Measurements from ENCODE around the gene CRIM1.

The CRIM1 gene

DNA sequence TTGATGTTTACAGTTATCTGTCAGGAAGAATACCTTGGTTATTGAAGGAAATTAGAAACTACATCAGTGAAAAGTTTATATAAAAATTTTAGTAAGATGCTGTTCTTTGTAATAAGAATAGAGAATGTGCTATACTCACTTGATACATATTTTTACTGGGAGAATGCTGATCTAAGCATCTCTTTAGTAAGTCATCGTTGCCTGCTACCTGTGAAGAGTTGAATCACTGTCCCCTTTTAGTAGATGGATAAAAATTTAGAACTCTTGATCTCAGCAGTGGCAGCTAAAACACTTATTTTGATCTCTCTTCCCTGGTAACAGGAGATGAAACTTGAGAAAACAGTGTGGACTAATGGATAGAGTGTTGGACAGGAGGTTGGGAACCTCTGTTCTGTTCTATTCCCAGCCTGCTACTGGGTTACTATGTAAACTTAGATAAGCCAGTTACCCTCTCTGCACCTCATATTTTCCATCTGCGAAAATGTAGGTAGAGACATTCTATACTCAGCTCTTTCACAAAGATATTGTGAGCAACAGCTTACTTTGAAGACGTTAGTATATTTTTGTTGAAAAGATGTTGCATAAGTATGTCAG is 142.1 kb downstream of the CRIM1 start:
- H3K9ac ChIP-seq (ENCODE audit: low read length), result no peak overlapping the region
- no peaks in the 10 kb centered on the region for H3K4me1 ChIP-seq (ENCODE audit: control insufficient read depth, low read depth, low read length)
- peaks cover 9% of the 10 kb centered on the region for H3K36me3 ChIP-seq (ENCODE audit: control insufficient read depth, low read depth, low read length)
- H3K4me3 ChIP-seq (ENCODE audit: low read length), result no peak overlapping the region
- H3K27me3 ChIP-seq (ENCODE audit: control insufficient read depth, insufficient read depth, low read length), result no peaks in the 10 kb centered on the region
- no peak overlapping the region for H3K27ac ChIP-seq (ENCODE audit: low read length)
- H3K9me3 ChIP-seq (ENCODE audit: control insufficient read depth, low read depth, low read length), result no peaks in the 10 kb centered on the region

GRCh38 chr2:36499128-36499820 is 143.7 kb downstream of the CRIM1 start:
- no peaks in the 10 kb centered on the region for H3K4me1 ChIP-seq (ENCODE audit: control insufficient read depth, low read depth, low read length)
- peaks cover 9% of the 10 kb centered on the region for H3K36me3 ChIP-seq (ENCODE audit: control insufficient read depth, low read depth, low read length)
- H3K27ac ChIP-seq (ENCODE audit: low read length), result no peak overlapping the region
- no peak overlapping the region for H3K9ac ChIP-seq (ENCODE audit: low read length)
- H3K27me3 ChIP-seq (ENCODE audit: control insufficient read depth, insufficient read depth, low read length), result no peaks in the 10 kb centered on the region
- no peaks in the 10 kb centered on the region for H3K9me3 ChIP-seq (ENCODE audit: control insufficient read depth, low read depth, low read length)
- no peak overlapping the region for H3K4me3 ChIP-seq (ENCODE audit: low read length)

DNA sequence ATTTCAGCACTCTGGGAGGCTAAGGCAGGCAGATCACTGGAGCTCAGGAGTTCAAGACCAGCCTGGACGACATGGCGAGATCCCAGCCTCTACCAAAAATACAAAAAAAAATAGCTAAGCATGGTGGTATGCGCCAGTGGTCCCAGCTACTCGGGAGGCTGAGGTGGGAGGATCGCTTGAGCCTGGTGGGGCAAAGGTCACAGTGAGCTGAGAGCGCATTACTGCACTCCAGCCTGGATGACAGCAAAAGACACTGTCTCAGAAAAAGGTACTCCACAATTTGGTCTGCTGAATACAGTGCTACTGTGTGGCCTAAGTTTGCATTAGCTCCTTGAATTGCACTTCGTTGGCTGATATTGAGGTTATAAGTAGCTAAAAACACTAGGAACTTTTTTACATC is 144.5 kb downstream of the CRIM1 start:
- Histone ChIP-seq H3K4me3 (ENCODE audit: low read length) (no peak overlapping the region), H3K9me3 (ENCODE audit: control insufficient read depth, low read depth, low read length) (no peaks in the 10 kb centered on the region), H3K36me3 (ENCODE audit: control insufficient read depth, low read depth, low read length) (peaks cover 9% of the 10 kb centered on the region), H3K9ac (ENCODE audit: low read length) (no peak overlapping the region), H3K27ac (ENCODE audit: low read length) (no peak overlapping the region), H3K4me1 (ENCODE audit: control insufficient read depth, low read depth, low read length) (no peaks in the 10 kb centered on the region), H3K27me3 (ENCODE audit: control insufficient read depth, insufficient read depth, low read length) (no peaks in the 10 kb centered on the region)

GRCh38 chr2:36502081-36502480 is 146.5 kb downstream of the CRIM1 start:
- no peak overlapping the region for H3K27ac ChIP-seq (ENCODE audit: low read length)
- H3K9ac ChIP-seq (ENCODE audit: low read length), result no peak overlapping the region
- peaks cover 9% of the 10 kb centered on the region for H3K36me3 ChIP-seq (ENCODE audit: control insufficient read depth, low read depth, low read length)
- H3K9me3 ChIP-seq (ENCODE audit: control insufficient read depth, low read depth, low read length), result no peaks in the 10 kb centered on the region
- no peaks in the 10 kb centered on the region for H3K27me3 ChIP-seq (ENCODE audit: control insufficient read depth, insufficient read depth, low read length)
- H3K4me1 ChIP-seq (ENCODE audit: control insufficient read depth, low read depth, low read length), result no peaks in the 10 kb centered on the region
- H3K4me3 ChIP-seq (ENCODE audit: low read length), result no peak overlapping the region

GRCh38 chr2:36507408-36507812 is 151.8 kb downstream of the CRIM1 start:
- peaks cover 11% of the 10 kb centered on the region for H3K4me1 ChIP-seq (ENCODE audit: control insufficient read depth, low read depth, low read length)
- no peak overlapping the region for H3K4me3 ChIP-seq (ENCODE audit: low read length)
- peaks cover 7% of the 10 kb centered on the region for H3K36me3 ChIP-seq (ENCODE audit: control insufficient read depth, low read depth, low read length)
- H3K9ac ChIP-seq (ENCODE audit: low read length), result no peak overlapping the region
- H3K27me3 ChIP-seq (ENCODE audit: control insufficient read depth, insufficient read depth, low read length), result no peaks in the 10 kb centered on the region
- no peaks in the 10 kb centered on the region for H3K9me3 ChIP-seq (ENCODE audit: control insufficient read depth, low read depth, low read length)
- H3K27ac ChIP-seq (ENCODE audit: low read length), result no peak overlapping the region

DNA sequence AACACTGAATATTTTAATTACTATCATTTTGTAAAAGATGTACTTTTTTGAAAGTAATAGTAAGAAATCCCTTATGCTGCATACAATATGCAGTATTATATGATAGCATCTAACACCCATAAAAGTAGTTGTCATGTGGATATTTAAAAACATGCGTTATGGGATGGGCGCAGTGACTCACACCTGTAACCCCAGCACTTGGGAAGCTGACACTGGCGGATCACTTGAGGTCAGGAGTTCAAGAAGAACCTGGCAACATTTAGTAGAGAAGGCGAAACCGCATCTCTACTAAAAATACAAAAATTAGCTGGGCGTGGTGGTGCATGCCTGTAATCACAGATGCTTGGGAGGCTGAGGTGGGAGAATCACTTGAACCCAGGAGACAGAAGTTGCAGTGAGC is 153.5 kb downstream of the CRIM1 start:
- Histone ChIP-seq H3K4me3 (ENCODE audit: low read length) (no peak overlapping the region), H3K4me1 (ENCODE audit: control insufficient read depth, low read depth, low read length) (peaks cover 11% of the 10 kb centered on the region), H3K36me3 (ENCODE audit: control insufficient read depth, low read depth, low read length) (peaks cover 24% of the 10 kb centered on the region), H3K9me3 (ENCODE audit: control insufficient read depth, low read depth, low read length) (no peaks in the 10 kb centered on the region), H3K27ac (ENCODE audit: low read length) (no peak overlapping the region), H3K9ac (ENCODE audit: low read length) (no peak overlapping the region), H3K27me3 (ENCODE audit: control insufficient read depth, insufficient read depth, low read length) (no peaks in the 10 kb centered on the region)

GRCh38 chr2:36511858-36512603 is 156.5 kb downstream of the CRIM1 start:
- H3K36me3 ChIP-seq (ENCODE audit: control insufficient read depth, low read depth, low read length), result peaks cover 51% of the 10 kb centered on the region
- H3K27ac ChIP-seq (ENCODE audit: low read length), result no peak overlapping the region
- no peak overlapping the region for H3K4me3 ChIP-seq (ENCODE audit: low read length)

GRCh38 chr2:36512705-36513104 is 157.1 kb downstream of the CRIM1 start:
- H3K4me3 ChIP-seq (ENCODE audit: low read length), result no peak overlapping the region
- H3K27ac ChIP-seq (ENCODE audit: low read length), result no peak overlapping the region
- H3K4me1 ChIP-seq (ENCODE audit: control insufficient read depth, low read depth, low read length), result peaks cover 8% of the 10 kb centered on the region
- no peak overlapping the region for H3K9ac ChIP-seq (ENCODE audit: low read length)
- peaks cover 57% of the 10 kb centered on the region for H3K36me3 ChIP-seq (ENCODE audit: control insufficient read depth, low read depth, low read length)
- no peaks in the 10 kb centered on the region for H3K9me3 ChIP-seq (ENCODE audit: control insufficient read depth, low read depth, low read length)
- no peaks in the 10 kb centered on the region for H3K27me3 ChIP-seq (ENCODE audit: control insufficient read depth, insufficient read depth, low read length)

More at GRCh38 chr2:36511858-36512603, 156.5 kb downstream of the CRIM1 start:
- no peak overlapping the region for H3K9ac ChIP-seq (ENCODE audit: low read length)
- H3K9me3 ChIP-seq (ENCODE audit: control insufficient read depth, low read depth, low read length), result no peaks in the 10 kb centered on the region
- H3K27me3 ChIP-seq (ENCODE audit: control insufficient read depth, insufficient read depth, low read length), result no peaks in the 10 kb centered on the region
- peaks cover 11% of the 10 kb centered on the region for H3K4me1 ChIP-seq (ENCODE audit: control insufficient read depth, low read depth, low read length)

DNA sequence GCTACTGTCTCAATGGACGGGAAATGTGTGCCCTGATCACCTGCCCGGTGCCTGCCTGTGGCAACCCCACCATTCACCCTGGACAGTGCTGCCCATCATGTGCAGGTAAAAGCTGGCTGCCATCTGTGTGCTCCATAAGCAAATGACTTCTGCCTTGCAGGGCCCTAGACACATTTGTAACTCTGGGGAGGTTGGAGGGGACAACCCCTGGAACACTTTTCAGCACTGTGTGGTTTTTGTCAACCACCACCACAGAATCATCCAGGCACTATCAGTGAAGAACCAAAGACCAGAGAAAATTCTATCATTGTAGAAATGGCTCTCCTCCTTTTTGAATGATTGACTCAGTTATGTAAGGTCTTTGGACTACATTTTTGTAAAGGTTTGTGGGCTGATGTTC is 158.1 kb downstream of the CRIM1 start:
- Histone ChIP-seq H3K9me3 (ENCODE audit: control insufficient read depth, low read depth, low read length) (no peaks in the 10 kb centered on the region), H3K9ac (ENCODE audit: low read length) (no peak overlapping the region), H3K27me3 (ENCODE audit: control insufficient read depth, insufficient read depth, low read length) (no peaks in the 10 kb centered on the region), H3K4me3 (ENCODE audit: low read length) (no peak overlapping the region), H3K27ac (ENCODE audit: low read length) (no peak overlapping the region), H3K36me3 (ENCODE audit: control insufficient read depth, low read depth, low read length) (peaks cover 62% of the 10 kb centered on the region), H3K4me1 (ENCODE audit: control insufficient read depth, low read depth, low read length) (no peaks in the 10 kb centered on the region)

DNA sequence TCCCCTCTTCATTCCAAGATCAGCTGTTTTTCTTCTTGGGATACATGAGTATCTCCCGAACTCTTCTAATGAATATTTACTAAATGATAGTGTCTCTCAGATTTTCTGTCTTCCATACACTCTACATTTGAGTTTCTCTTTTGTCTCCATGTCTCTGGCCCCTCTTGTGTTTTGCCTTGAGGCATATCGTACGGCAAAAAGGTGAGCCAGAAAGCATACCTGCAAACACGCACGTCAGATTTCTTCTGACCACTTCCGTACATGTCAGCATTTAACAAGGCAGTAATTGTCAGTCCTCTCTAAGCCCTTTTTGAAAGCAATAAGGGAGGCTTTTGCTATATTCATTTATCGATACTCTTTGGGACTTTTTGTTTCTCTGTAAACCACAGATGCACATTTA is 160.0 kb downstream of the CRIM1 start:
- Histone ChIP-seq H3K36me3 (ENCODE audit: control insufficient read depth, low read depth, low read length) (peaks cover 71% of the 10 kb centered on the region), H3K27ac (ENCODE audit: low read length) (no peak overlapping the region), H3K27me3 (ENCODE audit: control insufficient read depth, insufficient read depth, low read length) (no peaks in the 10 kb centered on the region), H3K4me3 (ENCODE audit: low read length) (no peak overlapping the region), H3K9ac (ENCODE audit: low read length) (no peak overlapping the region), H3K9me3 (ENCODE audit: control insufficient read depth, low read depth, low read length) (no peaks in the 10 kb centered on the region), H3K4me1 (ENCODE audit: control insufficient read depth, low read depth, low read length) (no peaks in the 10 kb centered on the region)

GRCh38 chr2:36516136-36516870 is 160.7 kb downstream of the CRIM1 start:
- Histone ChIP-seq H3K4me1 (ENCODE audit: control insufficient read depth, low read depth, low read length) (no peaks in the 10 kb centered on the region), H3K9ac (ENCODE audit: low read length) (no peak overlapping the region), H3K36me3 (ENCODE audit: control insufficient read depth, low read depth, low read length) (peaks cover 76% of the 10 kb centered on the region), H3K27ac (ENCODE audit: low read length) (no peak overlapping the region), H3K4me3 (ENCODE audit: low read length) (no peak overlapping the region), H3K27me3 (ENCODE audit: control insufficient read depth, insufficient read depth, low read length) (no peaks in the 10 kb centered on the region), H3K9me3 (ENCODE audit: control insufficient read depth, low read depth, low read length) (no peaks in the 10 kb centered on the region)

All from iPS-18a (cell line).